Activated CD4-positive, alpha-beta T cell treated with anti-CD3 and anti-CD28 coated beads, Interleukin-2, amount 50 U/mL, for 24 hours (primary cell): ENCODE results near the gene RRP36.

ENCODE experiments used
- DNase-seq, 2 donors: peaks; one replicate each; pipeline ENCODE4 v3.0.0-alpha.2; 2020; ENCODE audit warnings: low read depth in 1 of 2, low spot score in 1 of 2

Gene RRP36

GRCh38 chr6:43060755-43061633 lies 39.6 kb downstream of the RRP36 start:
- no peak for DNase-seq

- DNase-seq = no peak
These were observed 40.4 kb downstream of the RRP36 start for GRCh38 chr6:43061861-43062260.

- no peak for DNase-seq
These were observed 41.4 kb downstream of the RRP36 start for GRCh38 chr6:43062818-43063217.

- no peak for DNase-seq
These were observed 48.7 kb downstream of the RRP36 start for GRCh38 chr6:43070028-43070632.

GRCh38 chr6:43074847-43075669 lies 53.6 kb downstream of the RRP36 start:
- DNase-seq = no peak

- no peak for DNase-seq
These were observed 54.4 kb downstream of the RRP36 start, which contains the start of gene PTK7 for GRCh38 chr6:43075670-43076463. TSS of gene PTK7 (plus strand) at chr6:43076314. CDS start at chr6:43076489, 175 bp downstream.

GRCh38 chr6:43076464-43077332 lies 55.3 kb downstream of the RRP36 start:
- no peak for DNase-seq

- DNase-seq = no peak
These were observed 55.9 kb downstream of the RRP36 start for GRCh38 chr6:43077333-43077809.

GRCh38 chr6:43077981-43078511 lies 56.6 kb downstream of the RRP36 start:
- no peak for DNase-seq

GRCh38 chr6:43078691-43079090 lies 57.3 kb downstream of the RRP36 start:
- no peak for DNase-seq
